SIG-M5 treated with dmso at 0.1 percent for 504 hours (cell line): ENCODE measurements around the gene NATD1.
"Not testable (repeated sequence)": the region's sequence is repeated elsewhere in the genome, so short reads cannot be mapped to it uniquely, and the experiment has no call there.

Experiments
- DNase-seq: peaks from one replicate; lab custom pipeline; 2025; ENCODE audit not compliant: unreplicated experiment; lab: John Stamatoyannopoulos, UW

Gene NATD1

GRCh38 chr17:21196126-21196525, 57.1 kb downstream of the NATD1 start:
- DNase-seq, result no peak

GRCh38 chr17:21194703-21195102, 58.5 kb downstream of the NATD1 start:
- DNase-seq, result no peak

- no peak for DNase-seq
Observed at GRCh38 chr17:21194226-21194625, 59.0 kb downstream of the NATD1 start.

GRCh38 chr17:21193031-21193430, 60.2 kb downstream of the NATD1 start:
- no peak for DNase-seq

- not testable (repeated sequence) for DNase-seq
Observed at GRCh38 chr17:21192414-21192813, 60.8 kb downstream of the NATD1 start.

- no peak for DNase-seq
Observed at GRCh38 chr17:21191698-21192097, 61.5 kb downstream of the NATD1 start.

GRCh38 chr17:21190078-21190477, 63.1 kb downstream of the NATD1 start:
- DNase-seq, result no peak

- DNase-seq, result no peak
Observed at GRCh38 chr17:21189361-21189760, 63.8 kb downstream of the NATD1 start.
